Panc1 (cell line): ENCODE data around the gene IST1. TPM values are rescaled to one million over a fixed set of nuclear protein-coding genes. Genes with fewer than 3 reads are reported as not detected.

ENCODE experiments used
- ATAC-seq: fragments of 200-7000 bp; cut with Tn5 transposase; 2 replicates; pipeline ENCODE4 v1.9.1; 2020; ENCODE audit warnings: mild to moderate bottlenecking, moderate library complexity
- BruUV-seq: library from RNA; stranded (reverse); fragments of 400-500 nt; replicated peaks from 2 replicates; lab custom pipeline; 2021; lab: Mats Ljungman, UMichigan
- CTCF ChIA-PET: fragments of 300-600 bp; sonication (Branson Sonifier 250); formaldehyde crosslinking; loops from one replicate; lab custom pipeline; 2022; ENCODE audit warnings: antibody characterized with exemption; lab: Charles Lee
- POLR2A ChIA-PET: fragments of 300-600 bp; sonication (Branson Sonifier 250); formaldehyde crosslinking; loops from one replicate; lab custom pipeline; 2022; ENCODE audit warnings: antibody characterized with exemption; lab: Charles Lee
- DNase-seq: peaks from one replicate; pipeline ENCODE4 v3.0.0-alpha.2; 2010; ENCODE audit warnings: low read depth, low spot score
- H3K27ac ChIP-seq: 2 replicates; pipeline ENCODE4 v1.5.1; 2011; ENCODE audit warnings: mild to moderate bottlenecking, low read length, inconsistent platforms
- H3K27me3 ChIP-seq: fragments of 200-500 bp; sonication (Bioruptor generic); 2 replicates; pipeline ENCODE4 v1.6.0; 2014; ENCODE audit warnings: low read length, inconsistent platforms; ENCODE audit not compliant: control insufficient read depth, insufficient read depth
- H3K36me3 ChIP-seq: fragments of 200-500 bp; sonication (Bioruptor generic); 2 replicates; pipeline ENCODE4 v1.5.1; 2014; ENCODE audit warnings: inconsistent platforms, mild to moderate bottlenecking, low read length, moderate library complexity; ENCODE audit not compliant: control insufficient read depth, insufficient read depth
- H3K4me1 ChIP-seq: 2 replicates; pipeline ENCODE4 v1.5.1; 2011; ENCODE audit warnings: inconsistent platforms, mild to moderate bottlenecking, low read length, moderate library complexity; ENCODE audit not compliant: control insufficient read depth, insufficient read depth
- H3K4me3 ChIP-seq, 2 experiments: 2 replicates each; pipeline ENCODE4 v1.5.1; 2011 to 2012; ENCODE audit warnings: low read depth in 2 of 2, low read length in 2 of 2, mild to moderate bottlenecking in 2 of 2, inconsistent platforms in 1 of 2, moderate library complexity in 1 of 2
- H3K9me3 ChIP-seq: fragments of 200-500 bp; sonication (Bioruptor generic); 2 replicates; pipeline ENCODE4 v1.5.1; 2014; ENCODE audit warnings: low read depth, mild to moderate bottlenecking, inconsistent platforms, low read length, moderate library complexity; ENCODE audit not compliant: control insufficient read depth, insufficient read depth
- CTCF ChIP-seq: fragments of 450-650 bp; IDR thresholded peaks from 2 replicates; pipeline ENCODE4 v1.5.1; 2017; ENCODE audit warnings: mild to moderate bottlenecking
- POLR2AphosphoS5 ChIP-seq: IDR thresholded peaks from 2 replicates; pipeline ENCODE4 v1.6.1; 2012; ENCODE audit warnings: mild to moderate bottlenecking, low read depth, low read length, moderate library complexity
- REST ChIP-seq, 2 experiments: IDR thresholded peaks; 2 replicates each; pipeline ENCODE4 v1.6.1; 2011 to 2012; ENCODE audit warnings: low read depth in 2 of 2, control low read depth in 1 of 2, low read length in 1 of 2, mild to moderate bottlenecking in 1 of 2, moderate library complexity in 1 of 2; ENCODE audit not compliant: insufficient read depth in 1 of 2
- SIN3A ChIP-seq: IDR thresholded peaks from 2 replicates; pipeline ENCODE4 v1.6.1; 2012; ENCODE audit warnings: low read depth, mild to moderate bottlenecking, low read length, moderate library complexity, borderline replicate concordance; ENCODE audit not compliant: insufficient read depth
- TCF7L2 ChIP-seq: IDR thresholded peaks from 2 replicates; pipeline ENCODE4 v1.6.1; 2011; ENCODE audit warnings: mild to moderate bottlenecking, low read depth, low read length, inconsistent platforms
- in situ Hi-C: cut with HindIII; loops from 2 replicates; pipeline ENCODE4 v1.10.0; 2016; ENCODE audit warnings: low sequenced_read_pairs, low pct_unique_long_range_greater_than_20kb
- intact Hi-C: fragments of 100-400 bp; cut with micrococcal nuclease; formaldehyde crosslinking; loops from one replicate; pipeline ENCODE4 v1.10.0; 2022; ENCODE audit not compliant: unreplicated experiment
- total RNA-seq: library from RNA; stranded (reverse); gene quantifications from one replicate; pipeline ENCODE4 v1.2.1, GENCODE V29; 2021; ENCODE audit not compliant: unreplicated experiment

The IST1 gene
- total RNA-seq, 1 experiment from 2014 or later: 173 TPM

GRCh38 chr16:71855937-71856662, 39.2 kb upstream of the IST1 start:
- BruUV-seq: no TSS peak
- CTCF ChIA-PET: no interaction called here
- in situ Hi-C loops: no loop called here

More at GRCh38 chr16:71855937-71856662, 39.2 kb upstream of the IST1 start:
- no peak for TF ChIP-seq REST (IDR thresholded peaks at IDR 0.05; ENCODE audit: insufficient read depth in 1 of 2, low read depth in 2 of 2, low read length in 1 of 2)
- TF ChIP-seq CTCF: no peak
- no peak for TF ChIP-seq SIN3A
- TF ChIP-seq POLR2AphosphoS5: no peak
- no peak for TF ChIP-seq TCF7L2
- Histone ChIP-seq H3K27me3 (no peaks in the 10 kb centered on the region), H3K9me3 (no peaks in the 10 kb centered on the region), H3K36me3 (no peaks in the 10 kb centered on the region), H3K4me1 (no peaks in the 10 kb centered on the region), H3K27ac (no peak overlapping the region), H3K4me3 (no peak overlapping the region)
- POLR2A ChIA-PET: no interaction called here
- DNase-seq (no peak), ATAC-seq (no peak)
- intact Hi-C loops: no loop called here
